HG02870 (cell line): ENCODE measurements around the gene GREB1L.

ENCODE experiments used
- ATAC-seq: cut with Tn5 transposase; IDR thresholded peaks from one replicate; pipeline ENCODE4 v1.9.1; 2021; ENCODE audit warnings: mild to moderate bottlenecking, moderate library complexity; ENCODE audit not compliant: unreplicated experiment

Gene GREB1L

GRCh38 chr18:21479721-21480120 lies 237.7 kb downstream of the GREB1L start:
- ATAC-seq: no peak

GRCh38 chr18:21481739-21482138 lies 239.7 kb downstream of the GREB1L start:
- ATAC-seq: no peak

GRCh38 chr18:21483051-21483450 lies 241.0 kb downstream of the GREB1L start:
- no peak for ATAC-seq

GRCh38 chr18:21484851-21485636 lies 243.0 kb downstream of the GREB1L start:
- ATAC-seq: peak; percentile 47

- no peak for ATAC-seq
These were observed 244.9 kb downstream of the GREB1L start for GRCh38 chr18:21486905-21487437.

- ATAC-seq: no peak
These were observed 247.2 kb downstream of the GREB1L start for GRCh38 chr18:21489119-21489750.

- no peak for ATAC-seq
These were observed 248.0 kb downstream of the GREB1L start for GRCh38 chr18:21489919-21490495.

- ATAC-seq: no peak
These were observed 248.7 kb downstream of the GREB1L start for GRCh38 chr18:21490748-21491147.

GRCh38 chr18:21496277-21496835 lies 254.3 kb downstream of the GREB1L start:
- ATAC-seq: no peak

- ATAC-seq: no peak
These were observed 258.0 kb downstream of the GREB1L start for GRCh38 chr18:21499997-21500396.

GRCh38 chr18:21502661-21503060 lies 260.6 kb downstream of the GREB1L start:
- no peak for ATAC-seq

GRCh38 chr18:21507913-21508701 lies 266.1 kb downstream of the GREB1L start:
- ATAC-seq: no peak

- no peak for ATAC-seq
These were observed 267.0 kb downstream of the GREB1L start for GRCh38 chr18:21509062-21509461.

GRCh38 chr18:21513292-21513691 lies 271.3 kb downstream of the GREB1L start:
- no peak for ATAC-seq

- no peak for ATAC-seq
These were observed 271.7 kb downstream of the GREB1L start for GRCh38 chr18:21513741-21514140.

- ATAC-seq: no peak
These were observed 280.5 kb downstream of the GREB1L start for GRCh38 chr18:21522530-21522929.

GRCh38 chr18:21525916-21526315 lies 283.9 kb downstream of the GREB1L start:
- no peak for ATAC-seq

GRCh38 chr18:21526463-21526862 lies 284.4 kb downstream of the GREB1L start:
- no peak for ATAC-seq

- ATAC-seq: no peak
These were observed 292.3 kb downstream of the GREB1L start for GRCh38 chr18:21534327-21534726.

GRCh38 chr18:21538230-21538629 lies 296.2 kb downstream of the GREB1L start:
- ATAC-seq: no peak

- no peak for ATAC-seq
These were observed 304.4 kb downstream of the GREB1L start for GRCh38 chr18:21546423-21546822.
